ENCODE measurements around the gene XIRP1.
"Not testable (repeated sequence)": the region's sequence is repeated elsewhere in the genome, so short reads cannot be mapped to it uniquely, and the experiment has no call there.

Gene XIRP1, protein sequence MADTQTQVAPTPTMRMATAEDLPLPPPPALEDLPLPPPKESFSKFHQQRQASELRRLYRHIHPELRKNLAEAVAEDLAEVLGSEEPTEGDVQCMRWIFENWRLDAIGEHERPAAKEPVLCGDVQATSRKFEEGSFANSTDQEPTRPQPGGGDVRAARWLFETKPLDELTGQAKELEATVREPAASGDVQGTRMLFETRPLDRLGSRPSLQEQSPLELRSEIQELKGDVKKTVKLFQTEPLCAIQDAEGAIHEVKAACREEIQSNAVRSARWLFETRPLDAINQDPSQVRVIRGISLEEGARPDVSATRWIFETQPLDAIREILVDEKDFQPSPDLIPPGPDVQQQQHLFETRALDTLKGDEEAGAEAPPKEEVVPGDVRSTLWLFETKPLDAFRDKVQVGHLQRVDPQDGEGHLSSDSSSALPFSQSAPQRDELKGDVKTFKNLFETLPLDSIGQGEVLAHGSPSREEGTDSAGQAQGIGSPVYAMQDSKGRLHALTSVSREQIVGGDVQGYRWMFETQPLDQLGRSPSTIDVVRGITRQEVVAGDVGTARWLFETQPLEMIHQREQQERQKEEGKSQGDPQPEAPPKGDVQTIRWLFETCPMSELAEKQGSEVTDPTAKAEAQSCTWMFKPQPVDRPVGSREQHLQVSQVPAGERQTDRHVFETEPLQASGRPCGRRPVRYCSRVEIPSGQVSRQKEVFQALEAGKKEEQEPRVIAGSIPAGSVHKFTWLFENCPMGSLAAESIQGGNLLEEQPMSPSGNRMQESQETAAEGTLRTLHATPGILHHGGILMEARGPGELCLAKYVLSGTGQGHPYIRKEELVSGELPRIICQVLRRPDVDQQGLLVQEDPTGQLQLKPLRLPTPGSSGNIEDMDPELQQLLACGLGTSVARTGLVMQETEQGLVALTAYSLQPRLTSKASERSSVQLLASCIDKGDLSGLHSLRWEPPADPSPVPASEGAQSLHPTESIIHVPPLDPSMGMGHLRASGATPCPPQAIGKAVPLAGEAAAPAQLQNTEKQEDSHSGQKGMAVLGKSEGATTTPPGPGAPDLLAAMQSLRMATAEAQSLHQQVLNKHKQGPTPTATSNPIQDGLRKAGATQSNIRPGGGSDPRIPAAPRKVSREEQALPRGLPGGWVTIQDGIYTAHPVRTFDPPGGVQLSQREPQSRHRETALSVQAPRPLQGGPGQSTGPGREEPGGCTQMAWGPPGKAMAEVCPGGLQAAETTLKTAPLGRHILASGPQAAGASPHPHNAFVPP (N-terminal part only)

DNA sequence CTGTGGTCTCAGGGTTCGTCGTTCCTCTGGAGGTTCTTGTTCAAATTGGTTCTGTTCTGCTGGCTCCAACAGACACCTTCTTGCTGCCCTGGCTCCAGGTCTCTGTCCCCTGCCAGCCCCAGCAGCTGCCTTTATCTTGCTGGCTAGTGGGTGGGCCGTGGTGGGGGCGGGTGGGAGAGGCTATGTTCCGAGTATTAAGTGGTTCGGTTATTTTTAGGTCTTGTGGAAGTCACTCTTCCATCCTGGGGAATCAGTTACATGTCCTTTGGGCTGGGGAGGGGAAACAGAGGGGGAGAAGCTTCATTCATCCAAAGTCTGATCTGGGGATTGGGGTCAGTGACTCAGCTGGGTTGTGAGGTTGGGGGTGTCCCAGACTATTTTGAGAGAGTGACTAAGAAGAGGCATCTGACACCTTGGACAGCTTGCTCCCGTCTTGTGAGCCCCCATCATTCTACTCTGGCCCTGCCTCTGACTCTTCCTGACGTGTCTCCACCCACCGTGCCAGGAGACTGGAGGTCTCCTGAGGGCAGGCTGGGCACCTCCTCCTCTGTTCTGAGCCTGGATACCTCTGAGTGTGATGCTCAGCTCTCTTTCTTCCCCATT, at the start of gene XIRP1:
Gene XIRP1, minus strand, starts transcription at position 106 of the 603 bp plus-strand sequence. CDS start 3,150 bp downstream, outside the sequence.
- no peak for DNase-seq

DNA sequence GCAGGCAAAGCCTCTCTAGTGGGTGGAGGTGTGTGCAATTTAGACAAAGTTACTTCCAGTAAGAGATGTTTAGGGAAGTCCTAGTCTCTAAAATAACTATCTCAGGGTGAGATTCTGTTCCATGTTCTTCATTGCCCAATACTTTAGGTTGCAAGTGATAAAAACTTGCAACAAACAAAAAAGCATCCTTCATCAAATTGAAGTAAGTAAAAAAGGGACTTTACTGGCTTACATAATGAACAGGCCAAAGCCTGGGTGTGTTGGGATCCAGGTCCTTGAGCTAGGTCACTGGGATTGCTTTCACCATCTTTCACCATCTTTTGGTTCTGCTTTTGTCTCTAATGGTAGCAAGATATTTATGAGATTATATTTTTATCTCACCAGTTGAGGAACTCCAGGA, 49.2 kb upstream of the XIRP1 start:
- DNase-seq, result no peak

DNA sequence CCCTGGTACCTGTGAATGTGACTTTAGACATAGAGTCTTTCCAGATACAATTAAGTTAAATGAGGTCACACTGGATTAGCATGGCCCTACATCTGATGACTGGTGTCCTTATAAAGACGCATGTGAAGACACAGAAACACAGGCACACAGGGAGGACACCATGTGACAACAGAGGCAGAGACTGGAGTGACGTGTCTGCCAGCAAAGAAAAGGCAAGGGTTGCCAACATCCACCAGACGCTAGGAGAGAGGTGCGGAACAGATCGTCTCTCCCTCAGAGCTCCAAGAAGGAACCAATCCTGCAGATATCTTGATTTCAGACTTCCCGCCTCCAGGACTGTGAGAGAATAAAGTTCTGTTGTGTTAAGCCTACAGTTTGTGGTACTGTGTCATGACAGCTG, 44.6 kb upstream of the XIRP1 start:
- DNase-seq, result no peak

GRCh38 chr3:39234651-39235050, 42.3 kb upstream of the XIRP1 start:
- no peak for DNase-seq

DNA sequence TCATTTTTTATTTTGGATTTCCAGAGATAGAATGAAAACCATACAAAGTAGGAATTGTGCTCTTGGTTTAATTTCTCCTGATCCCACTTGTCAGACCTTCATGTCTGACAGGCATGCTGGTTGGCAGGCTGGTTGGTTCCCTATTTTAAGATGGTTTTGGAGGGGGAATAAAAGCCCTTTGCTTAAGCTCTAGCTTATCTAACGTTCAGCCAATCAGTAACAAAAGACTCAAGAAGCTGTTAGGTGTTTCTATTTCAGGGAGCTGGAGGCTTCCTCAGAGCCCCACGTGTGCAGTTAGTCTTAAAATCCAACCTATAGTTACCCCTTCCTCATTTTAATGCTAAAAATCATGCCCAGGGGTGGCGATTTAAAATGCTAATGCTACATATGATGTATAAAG, 40.5 kb upstream of the XIRP1 start:
- DNase-seq, result no peak

DNA sequence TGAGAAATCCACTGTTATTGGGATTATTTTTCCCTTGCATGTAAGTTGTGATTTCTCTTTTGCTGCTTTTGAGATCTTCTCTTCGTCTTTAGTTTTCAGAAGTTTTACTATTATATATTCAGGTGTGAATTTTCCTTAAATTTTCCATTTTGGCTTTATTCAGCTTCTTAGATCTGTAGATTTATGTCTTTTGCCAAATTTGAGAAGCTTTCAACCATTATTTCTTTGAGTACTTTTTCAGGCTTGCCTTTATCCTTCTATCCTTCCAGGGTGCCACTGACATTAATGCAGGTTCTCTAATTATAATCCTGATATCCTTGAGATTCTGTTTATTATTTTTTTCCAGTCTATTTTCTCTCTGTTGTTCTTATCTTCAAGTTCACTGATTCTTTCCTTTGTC, 38.1 kb upstream of the XIRP1 start:
- no peak for DNase-seq

GRCh38 chr3:39228496-39228895, 36.1 kb upstream of the XIRP1 start:
- no peak for DNase-seq

DNA sequence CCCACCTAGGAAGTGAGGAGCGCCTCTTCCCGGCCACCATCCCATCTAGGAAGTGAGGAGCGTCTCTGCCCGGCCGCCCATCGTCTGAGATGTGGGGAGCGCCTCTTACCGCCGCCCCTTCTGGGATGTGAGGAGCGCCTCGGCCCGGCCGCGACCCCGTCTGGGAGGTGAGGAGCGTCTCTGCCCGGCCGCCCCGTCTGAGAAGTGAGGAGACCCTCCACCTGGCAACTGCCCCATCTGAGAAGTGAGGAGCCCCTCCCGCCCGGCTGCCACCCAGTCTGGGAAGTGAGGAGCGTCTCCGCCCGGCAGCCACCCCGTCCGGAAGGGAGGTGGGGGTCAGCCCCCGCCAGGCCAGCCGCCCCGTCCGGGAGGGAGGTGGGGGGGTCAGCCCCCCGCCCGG, 35.2 kb upstream of the XIRP1 start:
- DNase-seq, result not testable (repeated sequence)

- no peak for DNase-seq
These were observed 33.8 kb upstream of the XIRP1 start for GRCh38 chr3:39226106-39226741.

DNA sequence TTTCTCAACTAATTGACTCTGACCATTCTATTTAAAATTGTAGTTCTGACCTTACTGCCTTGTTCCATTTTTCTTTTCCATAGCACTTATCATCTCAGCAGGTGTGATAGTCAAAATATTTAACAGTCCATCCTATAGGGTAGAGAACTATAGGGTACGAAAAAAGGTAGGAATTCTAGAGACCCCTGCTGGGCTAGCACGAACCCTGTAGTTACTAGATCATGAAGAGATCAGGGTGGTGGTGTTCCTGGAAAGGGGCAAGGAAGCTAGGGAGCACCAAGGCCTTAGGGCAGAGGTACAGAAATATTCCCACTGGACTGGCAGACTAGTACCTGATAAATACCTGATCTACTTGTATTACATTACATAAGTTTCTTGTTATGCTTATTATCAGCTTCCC, 31.9 kb upstream of the XIRP1 start:
- no peak for DNase-seq

- DNase-seq, result no peak
These were observed 30.5 kb upstream of the XIRP1 start for GRCh38 chr3:39222939-39223338.

- no peak for DNase-seq
These were observed 30.1 kb upstream of the XIRP1 start for GRCh38 chr3:39222462-39222861.

- DNase-seq, result no peak
These were observed 28.7 kb upstream of the XIRP1 start for GRCh38 chr3:39221141-39221530.

- no peak for DNase-seq
These were observed 28.2 kb upstream of the XIRP1 start for GRCh38 chr3:39220407-39221140.

DNA sequence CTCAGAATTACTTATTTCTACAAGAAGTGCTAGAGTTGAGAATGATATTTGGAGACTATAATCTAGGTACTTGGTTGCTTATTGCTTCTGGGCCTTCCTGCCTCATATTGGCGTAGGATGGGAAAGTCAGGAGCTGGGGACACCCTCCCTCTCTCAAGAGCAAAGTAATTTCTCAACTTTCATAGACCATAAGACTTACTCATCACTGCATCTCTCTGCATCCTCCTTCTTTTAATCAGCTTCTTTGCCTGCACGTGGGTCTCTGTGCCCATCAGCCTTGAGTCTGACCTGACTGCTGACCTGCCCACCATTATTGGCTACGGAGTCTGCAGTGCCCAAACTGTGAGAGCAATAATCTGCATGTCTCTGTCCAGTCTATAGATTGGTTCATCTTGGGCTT, 27.3 kb upstream of the XIRP1 start:
- DNase-seq, result no peak

GRCh38 chr3:39216176-39216790, 23.9 kb upstream of the XIRP1 start:
- no peak for DNase-seq

GRCh38 chr3:39213613-39214012, 21.2 kb upstream of the XIRP1 start:
- DNase-seq, result no peak

DNA sequence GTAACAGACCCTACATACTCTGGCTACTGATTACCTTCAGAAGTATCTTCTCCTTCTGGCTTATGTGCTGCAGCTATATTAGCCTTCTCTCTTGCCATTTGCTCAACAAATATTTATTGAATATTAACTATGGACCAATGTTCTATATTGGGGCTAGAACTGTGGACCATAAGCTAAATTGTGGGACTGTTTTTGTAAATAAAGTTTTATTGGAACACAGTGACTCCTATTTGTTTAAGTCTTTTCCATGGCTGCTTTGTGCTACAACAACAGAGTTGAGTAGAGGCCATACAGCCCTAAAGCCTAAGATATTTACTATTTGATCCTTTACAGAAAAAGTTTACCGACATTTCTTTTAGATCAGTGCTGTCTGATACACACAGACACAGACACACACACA, 20.3 kb upstream of the XIRP1 start:
- no peak for DNase-seq

- no peak for DNase-seq
These were observed 19.1 kb upstream of the XIRP1 start for GRCh38 chr3:39211332-39212130.

DNA sequence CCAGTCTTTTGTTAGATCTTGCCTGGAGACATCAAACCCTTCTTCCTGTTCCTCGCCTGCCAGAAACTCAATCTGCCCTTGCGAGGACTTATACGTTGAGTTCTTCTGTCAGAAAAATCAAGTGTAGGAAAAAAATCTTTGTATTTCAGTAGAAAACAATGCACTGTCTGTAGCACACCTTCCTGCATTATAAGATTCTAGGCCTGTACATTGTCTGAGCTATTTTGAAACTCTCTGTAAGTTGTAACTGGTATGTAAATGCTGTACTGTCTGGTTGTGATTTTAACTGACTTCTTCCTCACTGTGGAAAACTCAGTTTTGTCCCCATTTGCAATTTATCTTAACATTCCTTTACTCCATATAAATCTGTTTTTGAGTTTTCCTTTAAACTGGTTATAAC, 17.7 kb upstream of the XIRP1 start:
- no peak for DNase-seq
